Measurements from ENCODE around the gene NAALADL2. TPM values are rescaled to one million over a fixed set of nuclear protein-coding genes. Genes with fewer than 3 reads are reported as not detected.

The NAALADL2 gene
- polyA plus RNA-seq (2013): 1.2 and 1.6 TPM in 2 replicates

DNA sequence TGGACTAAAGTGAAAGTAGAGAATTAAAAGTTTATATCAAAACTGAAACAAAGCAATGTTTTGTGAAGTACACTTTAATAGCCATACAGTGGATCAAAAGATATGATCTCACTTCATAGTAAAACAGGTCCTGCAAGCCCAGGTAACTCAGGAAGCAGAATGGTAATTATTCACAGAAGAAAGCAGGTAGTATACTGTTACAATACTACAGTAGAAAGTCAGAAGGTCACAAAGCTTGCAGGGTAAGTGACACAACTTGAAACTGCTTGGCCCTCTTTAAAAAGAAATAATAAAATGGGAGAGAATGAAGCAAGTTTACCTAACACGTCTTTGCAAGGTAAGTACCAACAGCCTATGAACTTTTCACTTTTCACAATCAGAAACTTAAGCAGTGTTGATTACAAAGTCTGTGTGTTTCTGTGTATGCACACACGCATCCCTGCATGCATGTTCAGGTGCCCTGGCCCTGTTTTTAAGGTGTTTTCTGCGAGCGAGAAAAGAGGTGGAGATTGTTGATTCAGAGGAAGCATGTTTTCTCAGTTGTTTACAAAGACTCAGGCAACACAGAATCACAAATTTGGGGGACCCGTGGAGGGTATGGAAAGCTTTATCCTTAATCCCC is at the start of gene NAALADL2:
TSS of gene NAALADL2 (plus strand) at position 221 of the 622 bp plus-strand sequence.
- Histone ChIP-seq H3K9ac (ENCODE audit: low read length) (no peak within 1 kb of the TSS), H3K18ac (ENCODE audit: low read length) (no peak within 1 kb of the TSS), H2AFZ (ENCODE audit: insufficient read depth, low read length, poor library complexity) (no peak within 1 kb of the TSS), H4K91ac (ENCODE audit: low read depth, low read length) (no peak within 1 kb of the TSS), H4K8ac (ENCODE audit: low read depth, low read length) (no peak within 1 kb of the TSS), H2AK5ac (ENCODE audit: low read length) (no peak within 1 kb of the TSS), H2BK12ac (ENCODE audit: low read length) (no peak within 1 kb of the TSS), H3K79me1 (ENCODE audit: low read length) (peaks cover 6% of the 10 kb centered on the region), H3K79me2 (ENCODE audit: control insufficient read depth, insufficient read depth, low read length, poor library complexity) (no peaks in the 10 kb centered on the region), H3K23ac (ENCODE audit: low read length) (no peak within 1 kb of the TSS), H3K4me2 (ENCODE audit: low read length) (peak within 1 kb of the TSS; percentile 7), H3K27me3 (ENCODE audit: insufficient read depth, low read length) (no peaks in the 10 kb centered on the region), H2BK120ac (ENCODE audit: insufficient read depth, low read length, poor library complexity) (peak within 1 kb of the TSS; percentile 31), H3K36me3 (ENCODE audit: control insufficient read depth in 1 of 2, insufficient read depth in 2 of 2, low read length in 2 of 2) (no peaks in the 10 kb centered on the region), H3K9me3 (ENCODE audit: insufficient read depth, low read depth, low read length) (no peaks in the 10 kb centered on the region), H2BK5ac (ENCODE audit: low read depth, low read length, poor library complexity) (no peak within 1 kb of the TSS), H3K14ac (ENCODE audit: low read length) (no peak within 1 kb of the TSS), H4K12ac (ENCODE audit: low read depth, low read length) (no peak within 1 kb of the TSS), H3K4me1 (ENCODE audit: control insufficient read depth in 1 of 2, insufficient read depth in 2 of 2, low read length in 2 of 2) (peaks cover 4 to 8% of the 10 kb centered on the region in 2 experiments), H3K27ac (ENCODE audit: low read depth, low read length) (peak within 1 kb of the TSS; percentile 26), H3K4ac (ENCODE audit: low read depth, low read length) (no peak within 1 kb of the TSS), H3K4me3 (ENCODE audit: low read depth, low read length) (no peak within 1 kb of the TSS)
- no CpG with 5 or more reads among the region's 5 CpGs for WGBS (ENCODE audit: extremely low coverage, insufficient coverage, insufficient read length)
- peak in 1 of 2 donors; percentile 40 for DNase-seq

GRCh38 chr3:174810254-174810653 is 48.9 kb upstream of the NAALADL2 start:
- DNase-seq: no peak
- Histone ChIP-seq H3K79me1 (ENCODE audit: low read length) (no peaks in the 10 kb centered on the region), H3K4me3 (ENCODE audit: low read depth, low read length) (no peak overlapping the region), H3K27ac (ENCODE audit: low read depth, low read length) (no peak overlapping the region), H3K9me3 (ENCODE audit: insufficient read depth, low read depth, low read length) (no peaks in the 10 kb centered on the region), H3K4ac (ENCODE audit: low read depth, low read length) (no peak overlapping the region), H4K91ac (ENCODE audit: low read depth, low read length) (no peak overlapping the region), H2BK12ac (ENCODE audit: low read length) (no peak overlapping the region), H2AK5ac (ENCODE audit: low read length) (no peak overlapping the region), H3K14ac (ENCODE audit: low read length) (no peak overlapping the region), H3K18ac (ENCODE audit: low read length) (no peak overlapping the region), H3K79me2 (ENCODE audit: control insufficient read depth, insufficient read depth, low read length, poor library complexity) (no peaks in the 10 kb centered on the region), H3K36me3 (ENCODE audit: control insufficient read depth in 1 of 2, insufficient read depth in 2 of 2, low read length in 2 of 2) (no peaks in the 10 kb centered on the region), H2AFZ (ENCODE audit: insufficient read depth, low read length, poor library complexity) (no peak overlapping the region), H3K23ac (ENCODE audit: low read length) (no peak overlapping the region), H2BK5ac (ENCODE audit: low read depth, low read length, poor library complexity) (no peak overlapping the region), H3K4me1 (ENCODE audit: control insufficient read depth in 1 of 2, insufficient read depth in 2 of 2, low read length in 2 of 2) (no peaks in the 10 kb centered on the region), H4K8ac (ENCODE audit: low read depth, low read length) (no peak overlapping the region), H3K27me3 (ENCODE audit: insufficient read depth, low read length) (no peaks in the 10 kb centered on the region), H3K4me2 (ENCODE audit: low read length) (no peak overlapping the region), H3K9ac (ENCODE audit: low read length) (no peak overlapping the region), H2BK120ac (ENCODE audit: insufficient read depth, low read length, poor library complexity) (no peak overlapping the region), H4K12ac (ENCODE audit: low read depth, low read length) (no peak overlapping the region)

- no CpG with 5 or more reads among the region's 4 CpGs for WGBS (ENCODE audit: extremely low coverage, insufficient coverage, insufficient read length)
Measured at GRCh38 chr3:174812172-174812862, 46.8 kb upstream of the NAALADL2 start.

DNA sequence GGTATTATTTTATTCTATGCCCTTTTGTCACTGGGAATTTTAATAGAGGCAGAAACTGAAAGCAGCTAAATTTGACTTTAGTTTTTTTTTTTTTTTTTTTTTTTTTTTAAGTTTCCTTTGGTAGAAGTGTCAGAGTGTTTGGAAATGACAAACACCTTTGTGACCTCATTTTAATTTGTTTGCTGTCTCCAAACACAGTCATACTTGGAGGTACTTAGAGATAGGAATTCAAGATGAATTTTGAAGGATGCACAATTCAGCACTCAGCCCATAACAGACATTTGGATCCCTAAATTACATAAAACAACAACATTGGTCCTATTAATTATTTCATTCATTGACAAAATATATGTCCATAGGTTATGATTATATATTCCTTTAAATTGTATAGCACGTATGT is 43.4 kb upstream of the NAALADL2 start:
- Histone ChIP-seq H3K79me2 (ENCODE audit: control insufficient read depth, insufficient read depth, low read length, poor library complexity) (no peaks in the 10 kb centered on the region), H3K4ac (ENCODE audit: low read depth, low read length) (no peak overlapping the region), H4K12ac (ENCODE audit: low read depth, low read length) (no peak overlapping the region), H3K4me2 (ENCODE audit: low read length) (no peak overlapping the region), H3K18ac (ENCODE audit: low read length) (no peak overlapping the region), H2BK12ac (ENCODE audit: low read length) (no peak overlapping the region), H2BK5ac (ENCODE audit: low read depth, low read length, poor library complexity) (no peak overlapping the region), H3K23ac (ENCODE audit: low read length) (no peak overlapping the region), H3K14ac (ENCODE audit: low read length) (no peak overlapping the region), H3K4me3 (ENCODE audit: low read depth, low read length) (no peak overlapping the region), H3K4me1 (ENCODE audit: control insufficient read depth in 1 of 2, insufficient read depth in 2 of 2, low read length in 2 of 2) (no peaks in the 10 kb centered on the region), H3K79me1 (ENCODE audit: low read length) (no peaks in the 10 kb centered on the region), H3K9ac (ENCODE audit: low read length) (no peak overlapping the region), H3K9me3 (ENCODE audit: insufficient read depth, low read depth, low read length) (no peaks in the 10 kb centered on the region), H3K36me3 (ENCODE audit: control insufficient read depth in 1 of 2, insufficient read depth in 2 of 2, low read length in 2 of 2) (no peaks in the 10 kb centered on the region), H4K8ac (ENCODE audit: low read depth, low read length) (no peak overlapping the region), H2AK5ac (ENCODE audit: low read length) (no peak overlapping the region), H4K91ac (ENCODE audit: low read depth, low read length) (no peak overlapping the region), H3K27ac (ENCODE audit: low read depth, low read length) (no peak overlapping the region), H2AFZ (ENCODE audit: insufficient read depth, low read length, poor library complexity) (no peak overlapping the region), H3K27me3 (ENCODE audit: insufficient read depth, low read length) (no peaks in the 10 kb centered on the region), H2BK120ac (ENCODE audit: insufficient read depth, low read length, poor library complexity) (no peak overlapping the region)
- WGBS (ENCODE audit: extremely low coverage, insufficient coverage, insufficient read length): no CpG with 5 or more reads among the region's 1 CpG
- no peak for DNase-seq

More at GRCh38 chr3:174812172-174812862, 46.8 kb upstream of the NAALADL2 start:
- Histone ChIP-seq H3K27me3 (ENCODE audit: insufficient read depth, low read length) (no peaks in the 10 kb centered on the region), H2BK120ac (ENCODE audit: insufficient read depth, low read length, poor library complexity) (no peak overlapping the region), H3K9ac (ENCODE audit: low read length) (no peak overlapping the region), H3K79me2 (ENCODE audit: control insufficient read depth, insufficient read depth, low read length, poor library complexity) (no peaks in the 10 kb centered on the region), H3K9me3 (ENCODE audit: insufficient read depth, low read depth, low read length) (no peaks in the 10 kb centered on the region), H4K91ac (ENCODE audit: low read depth, low read length) (no peak overlapping the region), H3K4ac (ENCODE audit: low read depth, low read length) (no peak overlapping the region), H2AFZ (ENCODE audit: insufficient read depth, low read length, poor library complexity) (no peak overlapping the region), H3K18ac (ENCODE audit: low read length) (no peak overlapping the region), H2BK12ac (ENCODE audit: low read length) (no peak overlapping the region), H3K79me1 (ENCODE audit: low read length) (no peaks in the 10 kb centered on the region), H4K8ac (ENCODE audit: low read depth, low read length) (no peak overlapping the region), H2AK5ac (ENCODE audit: low read length) (no peak overlapping the region), H3K14ac (ENCODE audit: low read length) (no peak overlapping the region), H3K4me3 (ENCODE audit: low read depth, low read length) (no peak overlapping the region), H3K4me2 (ENCODE audit: low read length) (no peak overlapping the region), H3K23ac (ENCODE audit: low read length) (no peak overlapping the region), H4K12ac (ENCODE audit: low read depth, low read length) (no peak overlapping the region), H3K27ac (ENCODE audit: low read depth, low read length) (no peak overlapping the region), H3K36me3 (ENCODE audit: control insufficient read depth in 1 of 2, insufficient read depth in 2 of 2, low read length in 2 of 2) (no peaks in the 10 kb centered on the region), H2BK5ac (ENCODE audit: low read depth, low read length, poor library complexity) (no peak overlapping the region), H3K4me1 (ENCODE audit: control insufficient read depth in 1 of 2, insufficient read depth in 2 of 2, low read length in 2 of 2) (no peaks in the 10 kb centered on the region)
- peak in 1 of 2 donors; percentile 3 for DNase-seq

Data from trophoblast cell (in vitro differentiated cells and primary cell).